Activated CD4-positive, alpha-beta T cell treated with anti-CD3 and anti-CD28 coated beads, Interleukin-2, amount 50 U/mL, for 48 hours (primary cell): ENCODE data around the gene CCDC69.
A peak's percentile ranks its signal among the peaks of the same experiment; 100 is the strongest.

ENCODE experiments used
- DNase-seq, 2 experiments: peaks; one replicate each; pipeline ENCODE4 v3.0.0-alpha.2; 2020

The CCDC69 gene

DNA sequence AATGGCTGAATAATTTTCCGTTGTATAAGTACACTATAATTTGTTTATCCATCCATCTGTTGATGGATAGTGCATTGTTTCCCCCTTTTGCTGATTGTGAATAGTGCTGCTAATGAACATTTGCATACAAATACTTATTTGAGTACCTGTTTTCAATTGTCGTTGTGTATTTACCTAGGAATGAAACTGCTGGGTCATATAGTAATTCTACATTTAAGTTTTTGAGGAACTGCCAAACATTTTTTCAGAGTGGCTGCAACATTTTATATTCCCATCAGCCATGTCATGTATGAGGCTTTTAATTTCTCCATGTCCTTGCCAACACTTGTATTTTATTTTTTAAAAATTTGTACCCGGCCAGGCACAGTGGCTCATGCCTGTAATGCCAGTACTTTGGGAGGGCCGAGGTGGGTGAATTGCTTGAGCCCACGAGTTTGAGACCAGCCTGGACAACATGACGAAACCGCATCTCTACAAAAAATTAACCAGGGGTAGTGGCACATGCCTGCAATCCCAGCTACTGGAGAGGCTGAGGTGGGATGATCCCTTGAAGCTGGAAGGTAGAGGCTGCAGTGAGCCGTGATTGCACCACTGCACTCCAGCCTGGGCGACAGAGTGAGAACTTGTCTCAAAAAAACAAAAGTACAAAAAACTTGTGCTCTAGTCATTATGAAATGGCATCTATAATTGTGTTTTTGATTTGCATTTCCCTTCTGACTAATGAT lies 64.1 kb downstream of the CCDC69 start:
- no peak for DNase-seq

GRCh38 chr5:151158287-151158661 lies 65.6 kb downstream of the CCDC69 start:
- DNase-seq, result peak in 1 of 2 experiments; percentile 25

- DNase-seq, result peak; percentile 72 to 79
Measured at GRCh38 chr5:151157426-151158286, 66.2 kb downstream of the CCDC69 start, which contains the start of gene ANXA6. Gene ANXA6, minus strand, starts transcription at chr5:151157779. Its CDS starts 9,878 bp downstream, at chr5:151147901.

- peak; percentile 34 to 53 for DNase-seq
Measured at GRCh38 chr5:151156507-151157420, 67.1 kb downstream of the CCDC69 start.

DNA sequence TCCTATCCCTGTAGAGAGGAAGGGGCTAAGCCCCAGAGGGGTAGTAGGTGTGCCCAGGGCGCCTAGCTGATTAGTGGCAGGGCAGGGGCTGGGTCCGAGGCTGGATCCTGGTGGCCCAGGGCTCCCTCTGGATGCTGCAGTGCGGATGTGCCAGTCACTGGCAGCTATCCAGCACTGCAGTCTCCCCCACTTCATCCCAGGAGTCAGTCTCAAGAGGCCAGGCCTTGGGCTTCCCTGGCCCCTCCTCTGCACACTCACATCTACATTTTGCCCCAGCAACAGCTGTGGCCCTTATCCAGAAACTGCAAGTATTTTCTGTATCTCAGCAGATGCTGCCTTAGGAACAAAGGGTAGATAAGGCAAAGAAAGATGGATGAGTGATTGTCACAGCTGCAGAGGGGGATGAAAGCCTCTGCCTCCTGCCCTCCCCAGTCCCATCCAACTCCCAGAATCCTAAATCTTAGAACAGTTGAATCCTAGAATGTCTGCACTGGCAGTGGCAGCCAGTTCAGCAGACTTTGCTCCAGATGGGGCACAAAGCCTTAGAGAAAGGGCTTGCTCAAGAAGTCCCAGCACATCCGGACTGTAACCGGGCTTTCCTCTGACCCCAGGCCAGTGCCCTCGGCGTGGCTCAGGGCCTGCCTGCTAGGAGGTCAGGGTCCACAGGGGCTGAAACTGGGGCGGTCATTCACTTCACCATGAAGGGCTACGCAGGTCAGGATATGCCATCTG lies 68.0 kb downstream of the CCDC69 start:
- peak; percentile 40 to 46 for DNase-seq

- DNase-seq, result peak; percentile 57 to 67
Measured at GRCh38 chr5:151154931-151155774, 68.7 kb downstream of the CCDC69 start.

GRCh38 chr5:151153766-151154272 lies 70.1 kb downstream of the CCDC69 start:
- DNase-seq, result peak; percentile 66 to 72

- DNase-seq, result peak; percentile 36 to 49
Measured at GRCh38 chr5:151153300-151153699, 70.6 kb downstream of the CCDC69 start.

GRCh38 chr5:151151793-151152192 lies 72.1 kb downstream of the CCDC69 start:
- DNase-seq, result peak; percentile 73 to 83

- peak in 1 of 2 experiments; percentile 13 for DNase-seq
Measured at GRCh38 chr5:151151263-151151660, 72.6 kb downstream of the CCDC69 start.

DNA sequence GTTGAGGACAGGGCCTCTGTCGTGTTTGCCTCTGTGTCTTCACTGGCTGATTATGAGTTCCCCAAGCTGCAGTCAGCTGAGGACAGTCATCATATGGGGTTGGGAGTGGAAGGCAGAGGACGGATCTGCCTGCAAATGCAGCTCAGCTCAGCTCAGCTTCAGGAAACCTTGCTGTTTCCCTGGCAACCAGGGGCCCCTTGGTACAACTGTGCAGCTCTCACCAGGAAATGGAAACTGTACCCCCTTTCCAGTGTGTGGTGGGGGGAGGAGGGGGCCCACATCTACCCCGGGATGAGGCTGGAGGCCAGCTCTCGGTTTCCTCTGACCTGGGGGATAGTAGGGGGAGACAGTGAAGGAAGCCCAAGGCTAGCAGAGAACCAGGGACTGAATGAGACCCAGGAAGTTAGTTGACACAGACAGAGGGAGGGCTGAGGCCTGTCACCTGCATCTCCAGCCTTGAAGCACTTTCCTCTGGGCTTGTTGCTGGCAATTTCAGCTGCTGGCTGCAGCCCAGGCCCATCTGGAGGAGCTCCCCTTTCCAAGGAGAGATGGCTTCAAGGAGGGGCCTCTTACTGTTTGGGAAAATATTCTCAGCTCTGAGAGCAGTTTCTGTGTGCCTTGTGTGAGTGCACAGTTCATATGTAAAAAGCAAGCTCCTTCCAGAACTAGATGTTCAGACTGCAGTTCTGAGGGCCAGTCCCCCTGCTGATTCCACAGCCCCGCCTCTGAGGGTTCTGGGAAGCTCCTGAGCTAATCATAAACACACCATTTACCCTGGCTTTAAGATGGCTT lies 73.2 kb downstream of the CCDC69 start:
- DNase-seq, result peak; percentile 62 to 76

- DNase-seq, result no peak
Measured at GRCh38 chr5:151148583-151148982, 75.3 kb downstream of the CCDC69 start.

DNA sequence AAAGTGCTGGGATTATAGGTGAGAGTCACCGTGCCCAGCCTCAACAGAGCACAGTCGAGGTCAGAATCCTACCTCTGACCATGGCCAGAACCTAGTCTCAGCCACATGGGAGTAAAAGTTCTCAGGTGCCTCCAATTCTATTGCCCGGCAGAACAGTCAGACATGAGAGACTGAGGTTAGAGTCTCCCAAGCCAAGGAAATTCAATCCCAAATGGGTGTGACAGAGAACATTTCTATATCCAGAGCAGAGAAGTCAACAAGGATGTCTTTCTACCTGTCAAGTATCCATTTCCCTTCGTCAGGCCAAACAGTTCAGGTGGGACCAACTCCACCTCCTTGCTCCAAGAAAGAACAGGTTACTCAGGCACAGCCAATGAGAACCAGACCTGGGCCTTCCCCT lies 76.9 kb downstream of the CCDC69 start:
- DNase-seq, result no peak

- no peak for DNase-seq
Measured at GRCh38 chr5:151146061-151146460, 77.8 kb downstream of the CCDC69 start.

- DNase-seq, result no peak
Measured at GRCh38 chr5:151144922-151145321, 79.0 kb downstream of the CCDC69 start.

DNA sequence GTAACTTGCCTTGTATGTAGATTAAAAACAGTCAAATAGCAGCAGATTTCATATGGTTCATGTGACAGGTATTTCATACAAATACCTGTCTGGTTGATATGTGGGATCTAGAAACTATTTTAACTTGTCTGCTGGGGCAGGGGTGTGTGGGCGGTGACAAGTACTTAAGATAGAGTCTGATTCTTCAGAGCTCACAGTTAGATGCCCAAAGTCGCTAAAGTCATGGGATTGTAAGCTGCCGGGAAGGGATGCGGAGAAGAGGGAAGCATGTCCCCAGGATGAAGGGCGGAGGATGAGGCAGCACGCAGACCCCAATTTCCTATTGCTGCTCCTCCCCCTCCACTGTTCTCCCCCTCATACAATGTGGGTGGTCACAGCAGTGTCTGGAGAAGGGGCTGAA lies 79.6 kb downstream of the CCDC69 start:
- DNase-seq, result no peak

DNA sequence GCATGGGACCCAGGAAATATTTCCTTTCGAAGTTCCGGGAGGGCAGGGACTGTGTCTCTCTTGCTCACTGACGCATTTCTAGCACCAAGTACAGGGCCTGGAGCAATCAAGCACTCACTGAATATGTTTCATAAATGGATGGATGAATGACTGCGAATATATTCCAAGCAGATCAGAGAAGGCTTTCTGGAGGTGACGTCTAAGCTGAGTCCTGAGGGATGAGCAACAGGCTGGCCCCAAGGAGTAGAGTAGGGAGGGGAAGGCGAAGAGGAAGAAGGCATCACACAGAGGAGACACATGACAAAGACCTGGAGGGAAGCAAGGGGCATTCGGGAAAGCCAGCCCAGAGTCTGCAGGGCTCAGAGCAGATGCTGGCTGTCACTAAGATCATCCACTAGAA lies 80.2 kb downstream of the CCDC69 start:
- DNase-seq, result no peak

- DNase-seq, result no peak
Measured at GRCh38 chr5:151142933-151143332, 81.0 kb downstream of the CCDC69 start.

GRCh38 chr5:151141535-151141934 lies 82.4 kb downstream of the CCDC69 start:
- DNase-seq, result peak; percentile 67 to 73
